Measurements from ENCODE around the gene IFRD2. TPM values are rescaled to one million over a fixed set of nuclear protein-coding genes. Genes with fewer than 3 reads are reported as not detected.

The IFRD2 gene
- total RNA-seq, 6 donors from 2014 or later = 45.4 to 126 (median 77.5) TPM

DNA sequence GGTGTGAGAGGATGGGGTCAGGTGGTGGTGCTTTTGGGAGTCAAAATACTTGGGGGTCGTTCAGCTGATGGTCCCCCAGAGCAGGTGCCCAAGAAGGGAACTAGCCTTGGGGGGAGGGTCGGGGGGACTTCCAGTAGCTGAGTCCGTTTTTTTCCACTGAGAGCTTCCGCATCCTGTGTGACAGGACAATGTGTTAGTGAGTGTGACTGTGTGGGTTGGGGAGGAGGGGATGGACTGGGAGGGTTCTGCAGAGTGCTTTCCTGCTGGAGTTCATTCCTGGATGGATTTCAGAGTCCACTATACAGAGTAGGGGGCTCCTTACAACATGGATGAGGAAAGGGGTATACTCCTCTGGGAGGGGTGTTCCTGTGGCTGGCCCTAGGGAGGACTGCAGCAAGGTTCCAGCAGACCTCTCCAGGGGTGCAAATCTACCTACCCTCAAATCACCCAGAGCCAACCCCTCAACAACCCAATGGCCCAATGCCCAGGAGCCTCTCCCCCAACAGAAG, 30.9 kb upstream of the IFRD2 start:
- peak overlapping the region; percentile 94 to 97 (median 95) for H3K27ac ChIP-seq
- DNase-seq (peak in 1 of 2 donors; percentile 70), ATAC-seq (ENCODE audit: low FRiP score in 2 of 2) (peak in 1 of 2 donors; percentile 34)
- WGBS, 2 donors = 30 to 47% methylated on average over 3 to 4 of the region's 4 CpGs
- TF ChIP-seq EP300 (IDR thresholded peaks at IDR 0.05) (peak in 2 of 4 donors; percentile 26 to 80), POLR2AphosphoS5 (IDR thresholded peaks at IDR 0.05) (peak in 1 of 2 donors; percentile 5)
- TF ChIP-seq, protein P1, sequence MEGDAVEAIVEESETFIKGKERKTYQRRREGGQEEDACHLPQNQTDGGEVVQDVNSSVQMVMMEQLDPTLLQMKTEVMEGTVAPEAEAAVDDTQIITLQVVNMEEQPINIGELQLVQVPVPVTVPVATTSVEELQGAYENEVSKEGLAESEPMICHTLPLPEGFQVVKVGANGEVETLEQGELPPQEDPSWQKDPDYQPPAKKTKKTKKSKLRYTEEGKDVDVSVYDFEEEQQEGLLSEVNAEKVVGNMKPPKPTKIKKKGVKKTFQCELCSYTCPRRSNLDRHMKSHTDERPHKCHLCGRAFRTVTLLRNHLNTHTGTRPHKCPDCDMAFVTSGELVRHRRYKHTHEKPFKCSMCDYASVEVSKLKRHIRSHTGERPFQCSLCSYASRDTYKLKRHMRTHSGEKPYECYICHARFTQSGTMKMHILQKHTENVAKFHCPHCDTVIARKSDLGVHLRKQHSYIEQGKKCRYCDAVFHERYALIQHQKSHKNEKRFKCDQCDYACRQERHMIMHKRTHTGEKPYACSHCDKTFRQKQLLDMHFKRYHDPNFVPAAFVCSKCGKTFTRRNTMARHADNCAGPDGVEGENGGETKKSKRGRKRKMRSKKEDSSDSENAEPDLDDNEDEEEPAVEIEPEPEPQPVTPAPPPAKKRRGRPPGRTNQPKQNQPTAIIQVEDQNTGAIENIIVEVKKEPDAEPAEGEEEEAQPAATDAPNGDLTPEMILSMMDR (IDR thresholded peaks at IDR 0.05) = no peak
- peaks cover 65 to 84% (median 77%) of the 10 kb centered on the region in 4 donors for H3K4me1 ChIP-seq
- peak overlapping the region in 3 of 4 donors; percentile 65 to 96 (median 79) for H3K4me3 ChIP-seq
- no peaks in the 10 kb centered on the region for H3K27me3 ChIP-seq
- H3K9me3 ChIP-seq = no peaks in the 10 kb centered on the region
- peaks cover 5 to 46% (median 30%) of the 10 kb centered on the region in 4 donors for H3K36me3 ChIP-seq

DNA sequence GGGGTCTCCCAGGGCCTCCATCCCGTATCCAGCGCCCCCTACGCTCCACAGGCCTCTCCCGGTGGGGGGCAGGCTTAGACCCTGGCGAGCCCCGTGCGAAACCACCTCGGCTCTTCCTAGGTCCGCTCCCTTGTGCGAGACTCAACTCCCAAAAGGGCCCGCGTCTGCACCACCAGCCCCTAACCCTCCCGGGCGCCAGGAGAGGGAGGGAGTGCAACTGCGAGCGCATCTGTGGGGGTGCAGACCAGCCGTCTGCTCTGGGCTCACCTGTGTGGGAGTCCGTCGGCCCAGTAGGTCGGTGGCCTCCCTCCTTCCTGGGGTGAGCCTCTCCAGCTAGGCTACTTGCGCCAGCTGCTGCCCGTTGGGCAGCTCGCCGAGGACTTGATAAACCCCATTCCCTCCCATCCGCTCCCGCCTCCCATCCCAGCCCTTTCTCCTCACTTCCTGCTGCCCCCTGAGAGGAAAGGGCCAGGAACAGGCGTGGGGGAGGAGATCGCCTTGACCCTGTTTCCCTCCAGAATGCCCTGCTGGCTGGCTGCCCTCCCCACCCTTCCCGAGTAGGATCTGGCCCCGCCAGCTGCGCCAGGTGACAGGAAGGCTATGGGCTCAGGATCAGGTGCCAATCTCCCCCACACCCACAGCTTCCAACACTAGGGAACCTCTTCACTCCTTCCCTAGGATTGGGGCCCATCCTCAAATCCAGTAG, 30.3 kb upstream of the IFRD2 start, which contains the start of gene HYAL2:
HYAL2 (minus strand) TSS at position 360 of the 706 bp plus-strand sequence. CDS start 2,256 bp downstream, outside the sequence.
- ATAC-seq (ENCODE audit: low FRiP score in 2 of 2) (peak in 1 of 2 donors; percentile 1), DNase-seq (peak; percentile 60 to 82)
- TF ChIP-seq POLR2A (IDR thresholded peaks at IDR 0.05) (peak in 3 of 4 donors; percentile 29 to 66 (median 57)), EP300 (IDR thresholded peaks at IDR 0.05) (peak in 2 of 4 donors; percentile 82 to 93), POLR2AphosphoS5 (IDR thresholded peaks at IDR 0.05) (peak; percentile 90 to 93)
- TF ChIP-seq, protein P1 (IDR thresholded peaks at IDR 0.05) = no peak
- Histone ChIP-seq H3K4me1 (peaks cover 71 to 87% (median 82%) of the 10 kb centered on the region in 4 donors), H3K9me3 (no peaks in the 10 kb centered on the region), H3K36me3 (peaks cover 9 to 52% (median 34%) of the 10 kb centered on the region in 4 donors), H3K27me3 (no peaks in the 10 kb centered on the region), H3K27ac (peak within 1 kb of the TSS; percentile 94 to 97 (median 95)), H3K4me3 (peak within 1 kb of the TSS; percentile 65 to 96 (median 74))
- 26 to 36% methylated on average over 24 to 31 of the region's 31 CpGs for WGBS, 2 donors

DNA sequence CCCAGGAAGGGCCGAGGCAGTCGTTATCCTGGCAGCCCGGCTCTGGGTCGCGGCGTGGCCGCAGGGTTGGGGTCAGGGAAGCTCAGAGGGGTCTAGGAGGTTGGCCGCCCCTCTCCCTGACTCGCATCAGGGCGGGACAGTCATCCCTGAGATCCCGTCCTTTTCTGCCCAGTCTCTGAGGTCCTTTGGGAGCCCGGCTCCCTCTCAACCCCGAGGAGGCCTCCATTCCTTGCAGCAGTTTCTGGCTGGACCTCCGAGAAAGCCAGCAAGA, 29.8 kb upstream of the IFRD2 start:
- peaks cover 71 to 87% (median 82%) of the 10 kb centered on the region in 4 donors for H3K4me1 ChIP-seq
- no peak for ATAC-seq (ENCODE audit: low FRiP score in 2 of 2)
- peaks cover 9 to 57% (median 39%) of the 10 kb centered on the region in 4 donors for H3K36me3 ChIP-seq
- H3K27ac ChIP-seq = peak overlapping the region; percentile 94 to 97 (median 95)
- 19 to 27% methylated on average over 2 to 7 of the region's 14 CpGs for WGBS, 2 donors
- no peaks in the 10 kb centered on the region for H3K27me3 ChIP-seq
- H3K4me3 ChIP-seq = peak overlapping the region; percentile 65 to 96 (median 74)
- no peaks in the 10 kb centered on the region for H3K9me3 ChIP-seq
- DNase-seq = peak in 1 of 2 donors; percentile 88
- TF ChIP-seq POLR2A (IDR thresholded peaks at IDR 0.05) (peak in 1 of 4 donors; percentile 47), EP300 (IDR thresholded peaks at IDR 0.05) (no peak), POLR2AphosphoS5 (IDR thresholded peaks at IDR 0.05) (no peak)
- TF ChIP-seq, protein P1 (IDR thresholded peaks at IDR 0.05) = peak in 1 of 6 experiments; percentile 4

DNA sequence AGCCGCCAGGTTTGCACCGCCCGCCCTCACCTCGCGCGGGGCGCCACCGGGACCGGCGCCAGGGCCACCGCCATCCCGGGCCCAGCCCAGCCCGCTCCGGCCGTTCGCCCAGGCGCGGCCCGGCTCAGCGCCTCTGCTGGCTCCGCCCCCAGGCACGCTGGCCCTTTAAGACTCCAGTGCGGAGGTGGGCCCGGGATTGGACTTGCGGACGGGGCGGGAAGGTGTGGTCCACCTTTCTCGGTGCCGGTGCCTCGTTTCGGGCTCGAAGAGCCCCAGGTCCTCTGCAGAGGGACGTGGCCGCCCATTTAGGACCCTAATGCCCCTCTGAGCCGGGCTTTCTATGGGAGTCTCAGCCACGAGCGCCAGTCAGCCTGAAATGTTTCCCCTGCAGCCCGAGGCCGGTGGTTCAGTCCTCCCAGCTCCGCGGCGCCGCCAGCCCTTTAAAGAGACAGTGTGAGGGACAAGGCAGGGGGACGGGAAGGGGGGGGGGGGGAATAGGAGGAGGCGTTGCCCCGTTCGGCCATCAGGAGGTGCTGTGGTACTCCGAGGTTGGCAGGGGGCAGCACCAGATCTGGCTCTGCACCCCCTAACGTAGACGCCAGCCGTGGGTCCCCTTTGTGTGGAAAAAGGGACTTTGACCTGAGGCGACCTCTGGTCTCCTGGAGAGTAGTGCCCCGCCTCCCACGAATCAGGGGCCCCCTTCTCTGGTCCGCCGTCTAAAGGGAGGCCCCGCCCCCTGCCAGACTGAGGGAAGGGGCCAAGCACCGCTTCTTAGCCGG, 29.3 kb upstream of the IFRD2 start:
- ATAC-seq (ENCODE audit: low FRiP score in 2 of 2) (peak; percentile 78 to 92), DNase-seq (peak; percentile 90 to 95)
- 3% methylated on average over 21 of the region's 59 CpGs; no CpG with 5 or more reads in 1 of the 2 donors for WGBS, 2 donors
- H3K27me3 ChIP-seq = no peaks in the 10 kb centered on the region
- peaks cover 9 to 62% (median 40%) of the 10 kb centered on the region in 4 donors for H3K36me3 ChIP-seq
- no peaks in the 10 kb centered on the region for H3K9me3 ChIP-seq
- H3K4me1 ChIP-seq = peaks cover 73 to 87% (median 82%) of the 10 kb centered on the region in 4 donors
- H3K27ac ChIP-seq = peak overlapping the region; percentile 94 to 97 (median 95)
- peak overlapping the region; percentile 65 to 96 (median 74) for H3K4me3 ChIP-seq
- peak in 3 of 4 donors; percentile 24 to 89 (median 44) for TF ChIP-seq POLR2A (IDR thresholded peaks at IDR 0.05)
- TF ChIP-seq EP300 (IDR thresholded peaks at IDR 0.05) = no peak
- TF ChIP-seq, protein P1 (IDR thresholded peaks at IDR 0.05) = peak; percentile 37 to 74 (median 52)
- TF ChIP-seq POLR2AphosphoS5 (IDR thresholded peaks at IDR 0.05) = peak in 1 of 2 donors; percentile 32

Data from upper lobe of left lung (tissue), 6 donors.